DND-41 (cell line): ENCODE measurements around the gene AGAP1.

Experiments used
- ATAC-seq: fragments of 200-7000 bp; cut with Tn5 transposase; 3 replicates; pipeline ENCODE4 v1.9.1; 2021; ENCODE audit warnings: low read depth; ENCODE audit not compliant: insufficient read depth
- DNase-seq: peaks from one replicate; pipeline ENCODE4 v3.0.0-alpha.2; 2020
- H2AFZ ChIP-seq: 2 replicates; pipeline ENCODE4 v1.6.0; 2012; ENCODE audit warnings: low read depth, low read length
- H3K27ac ChIP-seq: 2 replicates; pipeline ENCODE4 v1.5.1; 2012; ENCODE audit warnings: low read length, inconsistent platforms
- H3K27me3 ChIP-seq: fragments of 200-600 bp; sonication (generic); 2 replicates; pipeline ENCODE4 v1.6.0; 2012; ENCODE audit warnings: low read length, mild to moderate bottlenecking, inconsistent platforms; ENCODE audit not compliant: insufficient read depth, poor library complexity
- H3K36me3 ChIP-seq: 2 replicates; pipeline ENCODE4 v1.5.1; 2012; ENCODE audit warnings: low read length, inconsistent platforms; ENCODE audit not compliant: insufficient read depth
- H3K4me1 ChIP-seq: 2 replicates; pipeline ENCODE4 v1.5.1; 2012; ENCODE audit warnings: mild to moderate bottlenecking, low read length; ENCODE audit not compliant: insufficient read depth
- H3K4me2 ChIP-seq: 2 replicates; pipeline ENCODE4 v1.6.0; 2012; ENCODE audit warnings: mild to moderate bottlenecking, moderate library complexity, low read length, inconsistent platforms; ENCODE audit not compliant: insufficient read depth
- H3K4me3 ChIP-seq, 2 experiments: fragments of 200-600 bp in 1 of 2; shearing (Covaris generic) in 1 of 2; 2 replicates each; pipeline ENCODE4 v1.5.1; 2012 to 2016; ENCODE audit warnings: inconsistent platforms in 2 of 2, low read length in 2 of 2, mild to moderate bottlenecking in 2 of 2, low read depth in 1 of 2, moderate library complexity in 1 of 2
- H3K79me2 ChIP-seq: 2 replicates; pipeline ENCODE4 v1.6.0; 2012; ENCODE audit warnings: low read length, inconsistent platforms; ENCODE audit not compliant: insufficient read depth
- H3K9ac ChIP-seq: 2 replicates; pipeline ENCODE4 v1.6.0; 2012; ENCODE audit warnings: low read depth, mild to moderate bottlenecking, inconsistent platforms, low read length, moderate library complexity
- H3K9me3 ChIP-seq: 2 replicates; pipeline ENCODE4 v1.5.1; 2012; ENCODE audit warnings: low read length, moderate library complexity, mild to moderate bottlenecking, inconsistent platforms; ENCODE audit not compliant: insufficient read depth, severe bottlenecking
- H4K20me1 ChIP-seq: 2 replicates; pipeline ENCODE4 v1.6.0; 2012; ENCODE audit warnings: low read length; ENCODE audit not compliant: insufficient read depth
- CTCF ChIP-seq: IDR thresholded peaks from 2 replicates; pipeline ENCODE4 v1.5.1; 2012; ENCODE audit warnings: borderline replicate concordance, low read length, moderate library complexity, mild to moderate bottlenecking; ENCODE audit not compliant: poor library complexity, severe bottlenecking; ENCODE audit errors: extremely low read depth
- EZH2 ChIP-seq: IDR thresholded peaks from 3 replicates; pipeline ENCODE4 v1.6.1; 2012; ENCODE audit warnings: borderline replicate concordance, low read depth, mild to moderate bottlenecking, moderate library complexity, low read length, inconsistent platforms; ENCODE audit not compliant: severe bottlenecking

The AGAP1 gene

DNA sequence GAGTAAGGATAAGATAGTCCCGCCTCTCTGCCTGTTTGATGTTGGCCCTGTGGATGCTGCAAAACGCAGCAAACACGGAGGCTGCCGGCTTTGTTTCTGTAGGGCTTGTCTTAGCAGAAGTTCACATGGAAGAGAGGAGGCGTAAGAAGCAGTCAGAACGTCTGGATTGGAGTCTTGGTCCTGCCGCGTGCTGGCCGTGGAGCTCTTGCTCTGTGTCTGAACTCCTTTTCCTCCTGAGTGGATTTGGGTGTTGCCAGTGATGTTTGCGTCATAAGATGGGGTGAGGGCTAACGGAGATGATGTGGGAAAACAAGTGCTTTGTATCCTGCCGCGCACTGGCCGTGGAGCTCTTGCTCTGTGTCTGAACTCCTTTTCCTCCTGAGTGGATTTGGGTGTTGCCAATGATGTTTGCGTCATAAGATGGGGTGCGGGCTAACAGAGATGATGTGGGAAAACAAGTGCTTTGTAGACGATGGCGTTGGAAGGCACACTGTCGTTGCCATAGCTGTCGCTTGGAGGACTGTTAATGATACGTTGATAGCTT lies 240.9 kb downstream of the AGAP1 start:
- Histone ChIP-seq H3K9ac (no peak overlapping the region), H3K9me3 (no peaks in the 10 kb centered on the region), H3K27me3 (no peaks in the 10 kb centered on the region), H3K79me2 (no peaks in the 10 kb centered on the region), H3K4me1 (no peaks in the 10 kb centered on the region), H3K36me3 (no peaks in the 10 kb centered on the region; the same call in 1 of the 2 replicates), H4K20me1 (0 out of 2 replicates have a peak, but pooled peaks cover 11% of the 10 kb centered on the region), H3K27ac (no peak overlapping the region), H3K4me3 (no peak overlapping the region), H3K4me2 (no peak overlapping the region), H2AFZ (no peak overlapping the region)
- TF ChIP-seq EZH2 (no peak), CTCF (no peak)
- ATAC-seq: no peak
- no peak for DNase-seq

GRCh38 chr2:235737396-235737795 lies 243.6 kb downstream of the AGAP1 start:
- Histone ChIP-seq H3K27me3 (no peaks in the 10 kb centered on the region), H3K4me1 (no peaks in the 10 kb centered on the region), H3K27ac (no peak overlapping the region), H3K9ac (no peak overlapping the region), H3K36me3 (no peaks in the 10 kb centered on the region; the same call in 1 of the 2 replicates), H3K4me3 (no peak overlapping the region), H4K20me1 (peaks cover 14% of the 10 kb centered on the region; the same call in 1 of the 2 replicates), H2AFZ (no peak overlapping the region), H3K9me3 (no peaks in the 10 kb centered on the region), H3K4me2 (no peak overlapping the region), H3K79me2 (no peaks in the 10 kb centered on the region)
- no peak for TF ChIP-seq EZH2
- TF ChIP-seq CTCF: no peak
- DNase-seq (no peak), ATAC-seq (no peak)

DNA sequence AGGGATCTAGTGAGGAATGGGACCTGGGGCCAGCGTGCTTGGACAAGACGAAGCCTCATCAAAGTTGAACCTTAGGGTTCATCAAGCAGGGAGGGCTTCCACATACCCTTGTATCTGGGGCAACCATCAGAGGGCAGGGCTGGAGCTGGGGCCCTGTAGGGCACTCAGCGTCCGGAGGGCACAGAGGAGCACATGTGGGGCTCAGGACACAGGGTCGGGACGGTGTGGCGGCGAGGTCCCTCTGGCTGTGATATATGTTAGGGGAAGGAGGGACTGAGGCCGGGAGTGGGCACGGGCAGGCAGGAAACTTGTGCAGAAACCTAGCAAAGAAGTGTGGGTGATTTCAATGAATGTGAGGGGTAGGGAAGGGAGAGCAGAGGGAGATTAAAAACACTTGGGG lies 244.0 kb downstream of the AGAP1 start:
- no peak overlapping the region for H2AFZ ChIP-seq
- H3K4me1 ChIP-seq: no peaks in the 10 kb centered on the region
- H3K4me2 ChIP-seq: no peak overlapping the region
- no peaks in the 10 kb centered on the region for H3K27me3 ChIP-seq
- ATAC-seq (no peak), DNase-seq (no peak)
- H3K36me3 ChIP-seq: no peaks in the 10 kb centered on the region; the same call in 1 of the 2 replicates
- H3K79me2 ChIP-seq: no peaks in the 10 kb centered on the region
- no peak for TF ChIP-seq CTCF
- H3K9me3 ChIP-seq: no peaks in the 10 kb centered on the region
- peaks cover 10% of the 10 kb centered on the region; the same call in 1 of the 2 replicates for H4K20me1 ChIP-seq
- no peak overlapping the region for H3K9ac ChIP-seq
- H3K4me3 ChIP-seq: no peak overlapping the region
- no peak overlapping the region for H3K27ac ChIP-seq
